GM18858 (cell line): ENCODE data around the gene GSG1L.
"Not testable (repeated sequence)": the region's sequence is repeated elsewhere in the genome, so short reads cannot be mapped to it uniquely, and the experiment has no call there.

ENCODE experiments used
- ATAC-seq: cut with Tn5 transposase; IDR thresholded peaks from one replicate; pipeline ENCODE4 v1.9.1; 2021; ENCODE audit not compliant: unreplicated experiment

The GSG1L gene

DNA sequence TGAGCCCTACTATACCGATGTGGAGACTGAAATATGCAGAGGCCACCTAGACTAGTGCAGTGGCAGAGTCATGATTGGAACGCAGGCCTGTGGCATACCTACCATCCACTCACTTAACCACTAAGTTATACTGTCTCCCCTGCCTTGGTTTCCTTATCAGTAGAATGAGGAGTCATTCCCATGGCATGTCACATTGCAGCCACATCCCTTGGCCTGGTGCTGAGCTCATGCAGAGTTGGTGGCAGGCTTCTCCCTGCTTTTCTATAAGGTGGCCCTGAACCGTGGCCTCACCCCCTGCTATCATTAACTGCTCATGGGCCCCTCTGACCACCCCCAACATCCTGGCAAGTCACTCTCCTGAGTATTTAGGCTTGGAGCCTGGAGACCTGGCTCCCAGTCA is 301.1 kb downstream of the GSG1L start:
- no peak for ATAC-seq

DNA sequence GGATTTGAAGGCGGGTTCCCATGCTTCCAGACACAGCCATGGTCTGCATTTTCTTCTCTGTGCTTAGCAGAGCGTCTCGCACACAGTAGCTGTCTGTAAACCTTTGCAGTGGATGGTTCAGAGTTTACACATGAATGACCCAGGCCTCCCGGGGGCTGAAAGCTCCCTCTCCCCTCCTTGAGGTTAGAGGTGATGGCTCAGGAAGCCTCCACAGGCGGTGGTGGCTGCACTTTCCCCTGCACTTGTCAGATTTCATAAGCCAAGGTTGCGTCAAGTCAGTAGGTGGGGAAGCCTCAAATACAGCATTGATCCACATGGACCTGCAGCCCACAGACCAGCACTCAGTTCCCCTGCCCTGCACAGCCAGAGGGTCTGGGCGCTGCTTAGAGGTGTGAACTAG is 301.7 kb downstream of the GSG1L start:
- no peak for ATAC-seq

DNA sequence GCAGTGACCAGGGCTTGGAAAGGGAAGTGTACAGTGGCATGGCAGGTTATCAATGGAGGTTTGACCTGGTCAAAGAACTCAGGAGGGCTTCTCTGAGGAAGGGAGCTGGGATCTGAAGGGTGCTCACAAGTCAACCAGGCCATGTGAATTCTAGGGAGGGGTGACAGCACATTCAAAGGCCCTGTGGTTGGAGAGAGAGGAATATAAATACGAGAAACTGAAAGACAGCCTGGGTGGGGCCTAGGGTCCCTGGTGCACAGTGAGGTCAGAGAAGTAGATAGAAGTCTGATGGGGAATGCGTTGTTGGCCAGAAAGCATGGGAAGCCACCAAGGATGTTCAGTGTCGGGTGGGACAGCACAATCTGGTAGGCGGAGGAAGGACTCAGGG is 302.7 kb downstream of the GSG1L start:
- ATAC-seq: no peak

DNA sequence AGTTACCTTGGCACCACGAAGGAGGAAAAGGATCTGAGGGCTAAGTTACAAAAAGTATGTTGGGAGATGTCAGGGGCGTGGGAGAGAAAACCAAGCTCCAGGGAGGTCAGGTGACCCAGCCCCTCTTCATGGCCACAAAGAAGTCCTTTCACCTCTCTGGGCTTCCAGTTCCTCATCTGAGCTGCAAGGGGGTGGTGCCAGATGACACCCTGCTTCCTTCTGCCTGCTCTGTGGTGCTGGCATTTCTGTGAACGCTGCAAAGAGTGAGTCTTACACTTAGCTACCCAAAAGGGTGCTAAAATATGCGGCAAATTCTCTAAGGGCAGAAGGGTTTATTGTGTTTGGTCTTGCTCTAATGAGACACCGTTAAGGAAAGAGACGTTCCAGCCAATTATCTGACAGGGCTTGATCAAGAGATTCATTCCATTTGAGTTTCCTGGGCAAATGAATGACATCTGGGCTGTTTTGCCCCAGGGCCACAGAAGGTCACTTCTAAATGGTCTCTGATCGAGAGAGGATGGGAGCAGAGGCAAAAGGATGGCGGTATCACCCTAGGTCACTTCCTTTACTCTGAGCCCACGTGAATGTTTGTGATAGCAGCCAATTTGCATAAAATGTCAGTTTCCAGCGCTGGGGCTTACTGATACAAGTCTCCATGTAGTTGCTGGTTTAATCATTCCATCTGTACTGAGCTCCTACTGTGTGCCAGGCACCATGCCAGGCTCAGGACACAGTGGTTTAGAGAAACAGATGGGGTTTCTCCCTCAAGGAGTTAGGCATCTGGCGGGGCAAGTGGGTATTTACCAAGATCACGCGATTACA is 303.3 kb downstream of the GSG1L start:
- ATAC-seq: no peak

DNA sequence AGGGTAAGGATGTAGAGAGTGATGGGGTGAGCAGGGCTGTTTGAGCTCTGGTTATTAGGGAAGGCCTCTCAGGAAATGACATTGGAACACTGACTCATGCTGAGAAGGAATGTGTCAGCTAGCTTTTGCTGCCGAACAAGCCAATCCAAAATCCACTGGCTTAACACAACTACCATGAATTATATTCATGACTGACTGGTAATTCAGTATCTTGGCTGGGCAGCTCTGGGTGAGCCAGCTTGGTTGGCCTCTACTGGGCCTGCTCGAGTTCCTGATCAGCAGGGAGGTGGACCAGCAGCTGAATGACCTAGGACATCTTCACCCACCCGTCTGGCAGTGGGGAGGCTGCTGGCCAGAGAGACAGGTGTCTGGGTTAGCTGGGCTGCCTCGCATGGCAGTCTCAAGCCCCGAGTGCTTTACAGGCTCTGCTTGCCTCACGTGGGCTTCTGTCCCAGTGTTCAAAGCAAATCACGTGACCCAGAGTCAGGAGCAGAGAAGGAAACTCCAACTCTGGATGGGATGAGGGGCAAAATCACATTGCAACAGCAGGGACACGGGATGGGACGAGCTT is 304.1 kb downstream of the GSG1L start:
- no peak for ATAC-seq

DNA sequence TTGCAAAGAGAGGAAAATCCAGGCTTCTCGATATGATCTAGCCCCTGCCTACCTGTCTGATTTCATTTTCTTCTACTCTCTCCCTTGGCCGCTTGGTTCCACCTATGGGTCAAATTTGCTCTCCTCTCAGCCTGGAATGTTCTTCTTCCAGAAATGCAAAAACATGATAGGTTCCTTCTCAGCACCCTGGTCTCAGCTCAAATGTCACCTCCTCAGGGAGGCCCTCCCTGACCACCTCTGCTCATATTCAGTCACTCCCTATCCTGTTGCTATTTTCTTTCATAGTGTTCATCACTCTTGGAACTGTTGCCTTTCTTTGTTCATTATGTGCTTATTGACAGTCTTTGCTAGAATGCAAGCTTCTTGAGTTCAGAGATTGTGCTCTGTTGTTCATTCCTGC is 305.0 kb downstream of the GSG1L start:
- ATAC-seq: no peak

DNA sequence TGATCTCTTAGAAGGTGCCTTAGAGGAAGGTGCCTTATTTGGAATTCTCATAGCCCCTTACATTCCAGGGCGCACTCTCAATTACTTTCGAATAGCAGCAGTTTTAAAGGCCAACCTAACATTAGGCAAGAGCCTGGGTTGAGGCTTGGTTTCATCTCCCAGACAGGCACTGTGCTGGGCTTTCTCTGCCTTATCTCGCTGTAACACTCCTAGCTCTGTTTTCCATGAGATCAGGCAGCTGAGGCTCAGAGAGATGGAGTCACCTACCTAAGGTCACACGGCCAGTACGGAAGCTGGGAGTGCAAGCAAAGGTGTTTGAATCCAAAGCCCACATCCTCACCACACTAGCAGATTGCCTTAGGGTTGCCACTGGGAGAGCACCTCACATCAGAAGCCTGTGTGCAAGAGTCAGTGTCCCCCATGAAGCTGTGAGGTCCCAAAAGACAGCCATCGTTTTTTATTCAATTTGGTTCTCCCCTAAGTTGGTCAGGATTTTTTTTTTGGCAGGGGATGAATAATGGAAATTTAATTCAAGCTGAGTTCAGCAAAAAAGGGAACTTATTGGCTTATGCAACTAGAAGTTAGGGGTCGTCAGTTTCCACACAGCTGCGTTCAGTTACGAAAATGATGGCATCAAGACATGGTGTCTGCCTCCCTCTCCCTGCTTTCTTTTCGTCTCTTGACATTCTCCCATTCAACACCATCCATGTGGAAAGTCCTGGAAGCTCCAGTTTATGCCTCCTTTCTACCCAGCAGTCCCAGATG is 307.1 kb downstream of the GSG1L start:
- ATAC-seq: no peak

DNA sequence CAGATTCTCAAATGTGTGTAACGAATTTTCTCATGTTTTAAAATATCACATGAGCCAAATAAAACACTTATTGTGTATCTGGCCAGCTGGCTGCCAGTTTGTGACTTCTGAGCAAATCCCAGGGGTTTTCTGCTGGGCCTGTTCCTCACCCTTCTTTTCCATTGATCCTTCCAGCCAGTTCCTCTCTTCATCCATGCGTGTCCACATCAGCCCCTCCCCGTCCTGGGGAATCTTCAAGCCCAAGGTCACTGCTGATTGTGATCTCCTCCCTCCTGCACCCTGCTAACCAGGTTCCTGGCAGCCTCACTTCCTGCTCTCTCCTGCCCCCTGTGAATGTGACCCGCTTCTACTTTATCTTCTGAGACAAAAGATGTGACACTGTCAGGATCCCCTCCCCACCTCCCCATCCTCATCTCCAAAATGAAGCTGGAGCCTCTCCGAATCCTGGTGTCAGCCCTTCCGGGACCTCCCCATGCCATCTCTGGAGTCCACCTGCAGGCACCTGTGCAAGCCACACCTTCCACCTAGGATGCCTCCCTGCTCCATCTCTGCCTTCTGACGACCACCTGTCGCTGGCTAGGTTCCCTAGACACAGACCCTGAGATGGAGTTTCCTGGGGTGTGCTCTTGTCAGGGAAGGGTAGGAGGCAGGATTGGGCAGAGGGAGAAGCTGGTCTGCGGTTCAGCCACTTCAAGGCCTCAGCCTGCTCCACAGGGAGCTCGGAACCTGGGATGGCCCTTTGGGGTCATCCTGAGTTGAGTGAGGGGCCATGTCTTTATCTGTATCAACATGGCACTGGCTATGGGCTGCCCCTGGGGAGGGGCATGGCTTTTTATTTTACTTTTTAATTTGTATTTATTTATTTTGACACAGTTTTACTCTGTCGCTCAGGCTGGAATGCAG is 308.5 kb downstream of the GSG1L start:
- no peak for ATAC-seq

DNA sequence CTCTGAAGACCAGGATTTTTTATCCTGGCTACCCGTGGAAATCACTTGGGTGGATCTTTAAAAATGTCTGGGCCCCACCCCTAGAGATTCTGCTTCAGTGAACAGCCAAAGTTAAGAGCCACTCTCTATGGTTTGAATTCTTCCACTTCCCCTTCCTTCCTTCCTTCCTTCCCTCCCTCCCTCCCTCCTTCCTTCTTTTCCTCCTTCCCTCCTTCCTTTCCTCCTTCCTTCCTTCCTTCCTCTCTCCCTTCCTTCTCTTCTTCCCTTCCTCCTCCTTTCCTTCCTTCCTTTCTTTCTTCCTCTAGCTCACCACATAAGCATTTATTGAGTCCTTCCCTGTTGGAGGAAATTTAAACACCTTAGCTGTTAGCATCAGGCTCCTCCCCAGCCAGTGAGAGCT is 310.0 kb downstream of the GSG1L start:
- no peak for ATAC-seq

DNA sequence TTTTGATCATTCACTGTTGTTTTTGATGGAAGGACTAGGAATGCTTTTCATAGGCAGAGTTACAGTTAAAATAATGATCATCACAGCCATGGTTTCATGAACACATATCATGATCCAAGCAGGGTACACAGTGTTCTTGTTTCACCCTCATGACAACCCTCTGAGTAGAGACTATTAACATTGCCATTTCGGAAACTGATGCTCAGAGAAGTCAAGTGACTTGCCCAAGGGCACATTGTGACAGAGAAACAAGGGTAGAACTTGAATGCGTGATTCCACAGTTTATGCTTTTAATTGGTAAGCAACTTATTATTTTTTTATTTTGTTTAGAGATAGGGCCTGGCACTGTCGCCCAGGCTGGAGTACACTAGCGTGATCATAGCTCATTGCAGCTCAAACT is 311.3 kb downstream of the GSG1L start:
- no peak for ATAC-seq

DNA sequence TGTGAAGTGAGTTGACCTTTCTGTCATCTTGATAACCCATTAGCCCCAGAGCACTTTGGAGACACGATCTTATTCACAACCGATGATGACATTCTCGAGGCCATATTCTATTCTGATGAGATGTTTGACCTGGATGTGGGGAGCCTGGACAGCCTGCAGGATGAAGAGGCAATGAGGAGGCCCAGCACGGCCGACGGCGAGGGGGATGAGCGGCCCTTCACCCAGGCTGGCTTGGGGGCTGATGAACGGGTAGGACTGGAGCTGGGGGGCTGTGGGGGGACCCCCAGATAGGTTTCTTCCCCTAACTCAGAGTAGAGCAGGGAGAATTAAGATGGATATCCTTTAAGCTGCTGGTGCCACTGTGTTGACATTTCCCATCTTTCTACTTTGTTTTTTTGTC is 311.8 kb downstream of the GSG1L start:
- ATAC-seq: no peak

DNA sequence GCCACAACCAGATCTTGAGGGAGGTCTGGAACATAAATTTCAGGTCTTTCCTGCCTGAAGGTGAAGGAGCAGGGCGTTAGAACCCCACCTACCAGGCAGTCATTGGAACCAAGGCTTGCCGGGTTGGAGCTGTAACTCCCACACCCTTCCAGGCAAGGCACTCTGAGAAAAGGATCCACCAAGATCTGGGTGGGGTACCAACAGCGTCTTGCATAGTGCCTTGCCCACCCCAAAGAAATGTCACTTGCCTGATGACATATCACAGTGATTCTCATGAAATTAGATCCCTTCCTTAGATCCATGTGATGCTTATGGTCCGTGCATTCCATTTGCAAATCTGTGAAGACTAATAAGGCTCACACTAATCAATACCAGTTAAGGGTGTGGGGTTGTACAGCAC is 312.3 kb downstream of the GSG1L start:
- no peak for ATAC-seq

DNA sequence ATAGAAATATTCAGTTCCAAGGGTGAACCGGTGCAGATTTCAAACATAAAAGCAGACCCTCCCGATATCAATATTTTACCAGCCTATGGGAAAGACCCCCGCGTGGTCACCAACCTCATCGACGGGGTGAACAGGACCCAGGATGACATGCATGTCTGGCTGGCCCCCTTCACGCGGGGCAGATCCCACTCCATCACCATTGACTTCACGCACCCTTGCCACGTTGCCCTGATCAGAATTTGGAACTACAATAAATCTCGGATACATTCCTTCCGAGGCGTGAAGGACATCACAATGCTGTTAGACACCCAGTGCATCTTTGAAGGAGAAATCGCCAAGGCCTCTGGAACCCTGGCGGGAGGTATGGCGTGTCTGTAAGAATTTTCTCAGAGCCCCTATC is 313.6 kb downstream of the GSG1L start:
- no peak for ATAC-seq

DNA sequence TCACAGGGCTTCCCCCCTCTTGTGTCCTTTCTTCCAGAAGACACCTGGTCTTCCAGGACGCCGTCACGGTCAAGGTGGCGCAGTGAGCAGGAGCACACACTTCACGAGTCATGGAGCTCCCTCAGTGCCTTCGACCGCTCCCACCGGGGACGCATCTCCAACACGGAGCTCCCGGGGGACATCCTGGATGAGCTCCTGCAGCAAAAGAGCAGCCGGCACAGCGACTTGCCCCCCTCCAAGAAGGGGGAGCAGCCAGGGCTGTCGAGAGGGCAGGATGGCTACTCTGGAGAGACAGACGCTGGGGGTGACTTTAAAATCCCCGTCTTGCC is 314.0 kb downstream of the GSG1L start:
- ATAC-seq: no peak

DNA sequence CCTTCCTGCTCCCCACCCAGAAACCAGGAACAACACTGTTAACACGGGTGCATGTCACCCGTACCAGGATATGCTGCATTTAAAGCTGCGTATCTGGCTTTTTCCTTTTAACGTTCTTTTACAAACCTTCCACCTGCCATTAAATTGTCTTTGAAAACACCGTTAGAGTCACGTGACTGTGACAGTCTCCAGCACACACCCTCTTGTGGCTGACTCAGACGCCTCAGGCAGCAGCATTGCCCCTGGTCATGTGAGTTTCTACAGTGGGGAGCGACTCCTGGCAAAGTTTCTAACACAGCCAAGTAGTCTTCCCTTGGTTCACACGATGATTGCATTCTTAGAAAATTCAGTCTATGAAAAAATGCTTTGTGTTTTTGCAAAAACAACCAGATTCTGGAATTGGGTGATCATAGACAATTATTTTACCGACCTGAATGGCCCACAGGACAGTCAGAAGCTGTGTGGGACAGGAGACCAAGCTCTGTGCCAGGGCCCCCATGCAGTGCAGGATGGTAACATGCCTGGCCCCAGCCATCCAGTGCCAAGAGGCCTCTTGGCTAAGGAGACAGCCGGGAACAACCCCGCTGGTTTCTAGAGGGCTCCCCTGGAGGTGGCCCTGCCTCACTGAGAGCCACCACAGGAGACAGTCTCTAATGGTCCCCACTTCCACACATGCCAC is 314.5 kb downstream of the GSG1L start:
- no peak for ATAC-seq

DNA sequence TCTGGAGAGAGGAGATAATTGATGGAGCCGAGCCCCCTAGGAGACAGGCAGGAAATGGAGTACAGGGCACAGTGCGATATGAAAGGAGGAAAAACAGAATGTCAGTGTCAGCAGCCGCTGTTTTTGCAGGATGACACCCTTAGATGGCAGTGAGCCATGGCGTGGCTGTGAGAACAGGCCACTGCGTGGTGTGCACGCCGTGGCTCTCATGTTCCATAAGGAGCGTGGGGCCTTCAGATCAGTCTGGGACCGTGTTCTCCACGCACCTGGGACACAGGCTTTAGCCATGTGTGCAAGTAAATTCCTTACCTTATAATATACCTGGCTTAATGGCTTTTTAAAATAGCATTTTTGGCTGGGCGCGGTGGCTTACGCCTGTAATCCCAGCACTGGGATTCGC is 315.6 kb downstream of the GSG1L start:
- no peak for ATAC-seq

DNA sequence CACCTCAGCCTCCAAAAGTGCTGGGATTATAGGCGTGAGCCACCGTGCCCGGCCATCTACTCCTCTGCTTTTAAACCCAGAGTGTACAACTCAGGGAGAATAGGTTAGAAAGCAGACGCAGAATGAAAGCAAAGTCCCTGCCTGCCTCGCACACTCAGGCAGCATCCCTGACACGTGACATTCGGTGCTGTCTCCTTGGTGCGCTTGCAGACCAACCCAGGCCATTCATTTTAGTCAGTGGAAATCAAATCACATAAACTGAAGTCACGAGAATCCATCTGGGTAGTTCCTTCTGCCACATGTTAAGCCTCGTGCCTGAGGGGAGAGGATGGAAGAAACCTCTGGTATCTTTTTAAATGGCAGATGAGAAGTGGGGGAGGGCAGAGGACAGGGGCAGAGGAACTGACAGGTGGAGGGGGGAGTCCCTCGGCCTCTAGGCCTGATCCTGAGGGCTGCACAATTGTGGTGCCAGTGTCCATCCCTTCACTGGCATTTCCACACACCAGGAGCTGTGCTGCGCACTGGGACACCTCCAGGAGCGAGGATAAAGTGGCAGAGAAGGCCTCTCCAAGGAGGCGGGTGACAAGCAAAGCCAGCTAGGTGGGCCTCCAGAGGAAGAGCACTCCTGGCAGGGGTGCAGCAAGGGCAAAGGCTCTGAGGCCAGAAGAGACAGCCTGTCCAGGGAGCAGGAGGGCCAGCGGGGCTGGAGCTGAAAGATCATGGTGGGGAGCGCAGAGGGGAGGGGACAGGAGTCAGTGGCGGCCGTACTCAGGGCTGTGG is 317.2 kb downstream of the GSG1L start:
- no peak for ATAC-seq

DNA sequence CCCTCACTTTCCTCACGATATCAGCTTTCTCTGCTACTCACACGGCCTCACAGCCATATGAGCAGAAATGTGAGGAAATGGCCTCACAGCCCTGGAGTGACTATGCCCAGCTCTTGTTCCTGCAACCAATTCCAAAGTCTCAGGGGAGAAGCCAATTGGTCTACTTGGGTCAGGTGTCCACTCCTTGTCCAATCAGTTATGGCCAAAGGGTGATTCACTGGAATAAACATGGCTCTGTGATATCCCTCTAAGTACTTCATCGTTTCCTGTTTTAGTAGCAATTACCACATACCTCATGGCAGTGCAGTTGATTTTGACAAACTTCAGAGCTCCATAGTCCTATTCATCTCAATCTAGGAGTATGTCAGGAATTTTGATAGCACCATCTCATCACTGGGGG is 318.2 kb downstream of the GSG1L start:
- no peak for ATAC-seq

DNA sequence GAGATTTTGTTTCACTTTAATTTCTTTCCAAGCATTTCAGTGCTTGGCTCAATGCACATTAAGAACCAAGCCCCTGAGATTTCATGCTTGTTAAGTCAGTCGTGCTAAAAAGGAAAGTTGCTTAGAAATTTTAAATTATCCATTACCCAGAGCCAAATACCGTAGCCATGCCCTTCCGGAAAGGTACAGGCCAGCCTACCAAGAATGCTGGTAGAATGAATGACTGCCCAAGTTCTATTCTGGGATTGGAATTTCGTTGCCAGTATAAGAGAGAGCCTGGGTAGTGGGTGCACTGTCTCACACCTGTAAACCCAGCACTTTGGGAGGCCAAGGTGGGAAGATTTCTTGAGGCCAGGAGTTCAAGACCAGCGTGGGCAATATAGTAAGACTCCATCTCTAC is 319.6 kb downstream of the GSG1L start:
- ATAC-seq: no peak

DNA sequence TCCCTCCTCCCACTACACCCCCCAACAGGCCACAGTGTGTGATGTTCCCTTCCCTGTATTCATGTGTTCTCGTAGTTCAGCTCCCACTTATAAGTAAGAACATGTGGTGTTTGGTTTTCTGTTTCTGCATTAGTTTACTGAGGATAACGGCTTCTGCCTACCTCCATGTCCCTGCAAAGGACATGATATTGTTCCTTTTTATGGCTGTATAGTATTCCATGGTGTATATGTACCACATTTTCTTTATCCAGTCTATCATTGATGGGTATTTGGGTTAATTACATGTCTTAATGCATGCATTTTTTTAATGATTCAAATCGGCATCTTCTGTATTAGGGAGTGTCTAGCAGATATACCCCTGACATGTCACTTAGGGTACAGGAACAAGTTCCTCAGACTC is 320.5 kb downstream of the GSG1L start:
- not testable (repeated sequence) for ATAC-seq
